Testis (tissue), 3 donors: ENCODE results near the gene TGM2. TPM values are rescaled to one million over a fixed set of nuclear protein-coding genes. Genes with fewer than 3 reads are reported as not detected.
A peak's percentile ranks its signal among the peaks of the same experiment; 100 is the strongest.

Experiments used
- DNase-seq: peaks from one replicate; pipeline ENCODE4 v3.0.0-alpha.2; 2019
- H3K27ac ChIP-seq, 2 donors: fragments of 200-600 bp; sonication (generic); one replicate each; pipeline ENCODE4 v1.5.1; 2019
- H3K27me3 ChIP-seq: fragments of 200-600 bp; sonication (generic); one replicate; pipeline ENCODE4 v1.5.1; 2019
- H3K36me3 ChIP-seq: fragments of 200-600 bp; sonication (generic); one replicate; pipeline ENCODE4 v1.5.1; 2017; ENCODE audit warnings: low read depth; ENCODE audit errors: missing control alignments
- H3K4me1 ChIP-seq: fragments of 200-600 bp; sonication (generic); one replicate; pipeline ENCODE4 v1.5.1; 2019
- H3K4me3 ChIP-seq, 2 donors: fragments of 200-600 bp; sonication (generic); one replicate each; pipeline ENCODE4 v1.5.1; 2017 to 2019
- H3K9me3 ChIP-seq: fragments of 200-600 bp; sonication (generic); one replicate; pipeline ENCODE4 v1.5.1; 2017
- POLR2A ChIP-seq: fragments of 450-650 bp; IDR thresholded peaks from one replicate; pipeline ENCODE4 v1.6.1; 2017; ENCODE audit warnings: antibody characterized with exemption, mild to moderate bottlenecking, moderate library complexity
- WGBS, 2 donors: methylation state at CpG; one replicate each; pipeline ENCODE4 v1.1.5; 2018; 5-methylcytosine and 5-hydroxymethylcytosine counted together
- intact Hi-C: fragments of 100-400 bp; cut with DNase I; formaldehyde crosslinking; loops from one replicate; pipeline ENCODE4 v1.15.1; 2023; ENCODE audit warnings: low total_unique reads
- polyA plus RNA-seq: library from polyadenylated mRNA; stranded (reverse); fragments of 350-450 nt; fragmentation: Illumina TruSeq; extraction: RNeasy Lipid Tissue Mini Kit (QIAGEN cat#74804); gene quantifications from one replicate; pipeline ENCODE4 v1.2.3, GENCODE V29; 2014; ENCODE audit warnings: low read depth, low replicate concordance; ENCODE audit not compliant: insufficient read depth
- total RNA-seq, 2 donors: library from RNA; depleted of rRNA; stranded (reverse); fragments of >200 nt; gene quantifications; one replicate each; pipeline ENCODE4 v1.2.3, GENCODE V29; 2016
- TF ChIP-seq, protein P1 (sequence below), 3 experiments: fragments of 450-650 bp in 2 of 3; fragments of 200-600 bp in 1 of 3; sonication (generic) in 1 of 3; IDR thresholded peaks; one replicate each; pipeline ENCODE4 v1.5.1; 2016 to 2019; ENCODE audit warnings: antibody characterized with exemption in 3 of 3, mild to moderate bottlenecking in 2 of 3, moderate library complexity in 1 of 3

TGM2 gene
- total and polyA plus RNA-seq, 3 donors from 2014 or later: 3.2 to 49.0 (median 8.5) TPM

GRCh38 chr20:38161412-38161774, 3.7 kb downstream of the TGM2 start:
- intact Hi-C loops: loop anchor here (10.0 kb wide), 1 partner anchor 97 kb away; no protein-coding TSS in a partner anchor
- Histone ChIP-seq H3K36me3 (no peaks in the 10 kb centered on the region), H3K4me3 (no peak overlapping the region), H3K9me3 (no peaks in the 10 kb centered on the region), H3K4me1 (peaks cover 9% of the 10 kb centered on the region), H3K27me3 (no peaks in the 10 kb centered on the region), H3K27ac (no peak overlapping the region)
- DNase-seq: no peak
- no peak for TF ChIP-seq POLR2A
- TF ChIP-seq, protein P1, sequence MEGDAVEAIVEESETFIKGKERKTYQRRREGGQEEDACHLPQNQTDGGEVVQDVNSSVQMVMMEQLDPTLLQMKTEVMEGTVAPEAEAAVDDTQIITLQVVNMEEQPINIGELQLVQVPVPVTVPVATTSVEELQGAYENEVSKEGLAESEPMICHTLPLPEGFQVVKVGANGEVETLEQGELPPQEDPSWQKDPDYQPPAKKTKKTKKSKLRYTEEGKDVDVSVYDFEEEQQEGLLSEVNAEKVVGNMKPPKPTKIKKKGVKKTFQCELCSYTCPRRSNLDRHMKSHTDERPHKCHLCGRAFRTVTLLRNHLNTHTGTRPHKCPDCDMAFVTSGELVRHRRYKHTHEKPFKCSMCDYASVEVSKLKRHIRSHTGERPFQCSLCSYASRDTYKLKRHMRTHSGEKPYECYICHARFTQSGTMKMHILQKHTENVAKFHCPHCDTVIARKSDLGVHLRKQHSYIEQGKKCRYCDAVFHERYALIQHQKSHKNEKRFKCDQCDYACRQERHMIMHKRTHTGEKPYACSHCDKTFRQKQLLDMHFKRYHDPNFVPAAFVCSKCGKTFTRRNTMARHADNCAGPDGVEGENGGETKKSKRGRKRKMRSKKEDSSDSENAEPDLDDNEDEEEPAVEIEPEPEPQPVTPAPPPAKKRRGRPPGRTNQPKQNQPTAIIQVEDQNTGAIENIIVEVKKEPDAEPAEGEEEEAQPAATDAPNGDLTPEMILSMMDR (IDR thresholded peaks at IDR 0.05): no peak
- 96 to 97% methylated on average over 14 of the region's 14 CpGs for WGBS, 2 donors

- Histone ChIP-seq H3K27ac (no peak overlapping the region), H3K4me3 (no peak overlapping the region), H3K4me1 (peaks cover 6% of the 10 kb centered on the region), H3K36me3 (no peaks in the 10 kb centered on the region), H3K9me3 (no peaks in the 10 kb centered on the region), H3K27me3 (no peaks in the 10 kb centered on the region)
- no peak for DNase-seq
- WGBS, 2 donors: 74 to 83% methylated on average over 7 of the region's 7 CpGs
- intact Hi-C loops: loop anchor here (10.0 kb wide), 1 partner anchor 95 kb away; no protein-coding TSS in a partner anchor
- TF ChIP-seq, protein P1 (IDR thresholded peaks at IDR 0.05): no peak
- TF ChIP-seq POLR2A: no peak
Observed at GRCh38 chr20:38159957-38160756, 4.9 kb downstream of the TGM2 start.

GRCh38 chr20:38159566-38159956, 5.5 kb downstream of the TGM2 start:
- Histone ChIP-seq H3K27ac (no peak overlapping the region), H3K4me3 (no peak overlapping the region), H3K9me3 (no peaks in the 10 kb centered on the region), H3K27me3 (no peaks in the 10 kb centered on the region), H3K36me3 (no peaks in the 10 kb centered on the region), H3K4me1 (peaks cover 6% of the 10 kb centered on the region)
- no peak for DNase-seq
- intact Hi-C loops: no loop called here
- WGBS, 2 donors: 88% methylated on average over 5 of the region's 5 CpGs
- TF ChIP-seq, protein P1 (IDR thresholded peaks at IDR 0.05): no peak
- TF ChIP-seq POLR2A: no peak

- Histone ChIP-seq H3K4me1 (peaks cover 6% of the 10 kb centered on the region), H3K27ac (peak overlapping the region in 1 of 2 donors; percentile 6), H3K9me3 (no peaks in the 10 kb centered on the region), H3K36me3 (no peaks in the 10 kb centered on the region), H3K27me3 (no peaks in the 10 kb centered on the region), H3K4me3 (no peak overlapping the region)
- DNase-seq: no peak
- TF ChIP-seq, protein P1 (IDR thresholded peaks at IDR 0.05): no peak
- TF ChIP-seq POLR2A: no peak
- intact Hi-C loops: no loop called here
- WGBS, 2 donors: 63 to 68% methylated on average over 10 to 14 of the region's 14 CpGs
Observed at GRCh38 chr20:38158701-38159351, 6.2 kb downstream of the TGM2 start.
